ENCODE results near the gene CHST11.

Gene CHST11

GRCh38 chr12:104581005-104581570 is 124.3 kb downstream of the CHST11 start:
- DNase-seq (ENCODE audit: low read depth in 2 of 2, low spot score in 1 of 2) = no peak

- no peak for DNase-seq (ENCODE audit: low read depth in 2 of 2, low spot score in 1 of 2)
These were observed 126.0 kb downstream of the CHST11 start for GRCh38 chr12:104582739-104583138.

- DNase-seq (ENCODE audit: low read depth in 2 of 2, low spot score in 1 of 2) = no peak
These were observed 126.6 kb downstream of the CHST11 start for GRCh38 chr12:104583301-104583700.

GRCh38 chr12:104585448-104586055 is 128.8 kb downstream of the CHST11 start:
- no peak for DNase-seq (ENCODE audit: low read depth in 2 of 2, low spot score in 1 of 2)

- DNase-seq (ENCODE audit: low read depth in 2 of 2, low spot score in 1 of 2) = no peak
These were observed 129.7 kb downstream of the CHST11 start for GRCh38 chr12:104586351-104586919.

- DNase-seq (ENCODE audit: low read depth in 2 of 2, low spot score in 1 of 2) = no peak
These were observed 131.5 kb downstream of the CHST11 start for GRCh38 chr12:104588047-104588920.

GRCh38 chr12:104588921-104589590 is 132.3 kb downstream of the CHST11 start:
- DNase-seq (ENCODE audit: low read depth in 2 of 2, low spot score in 1 of 2) = no peak

GRCh38 chr12:104590022-104590421 is 133.3 kb downstream of the CHST11 start:
- no peak for DNase-seq (ENCODE audit: low read depth in 2 of 2, low spot score in 1 of 2)

GRCh38 chr12:104591257-104591885 is 134.6 kb downstream of the CHST11 start:
- no peak for DNase-seq (ENCODE audit: low read depth in 2 of 2, low spot score in 1 of 2)

GRCh38 chr12:104593482-104593881 is 136.7 kb downstream of the CHST11 start:
- no peak for DNase-seq (ENCODE audit: low read depth in 2 of 2, low spot score in 1 of 2)

- no peak for DNase-seq (ENCODE audit: low read depth in 2 of 2, low spot score in 1 of 2)
These were observed 139.5 kb downstream of the CHST11 start for GRCh38 chr12:104596134-104596799.

- no peak for DNase-seq (ENCODE audit: low read depth in 2 of 2, low spot score in 1 of 2)
These were observed 140.4 kb downstream of the CHST11 start for GRCh38 chr12:104596898-104597843.

- no peak for DNase-seq (ENCODE audit: low read depth in 2 of 2, low spot score in 1 of 2)
These were observed 141.9 kb downstream of the CHST11 start for GRCh38 chr12:104598342-104599271.

GRCh38 chr12:104599272-104600035 is 142.7 kb downstream of the CHST11 start:
- no peak for DNase-seq (ENCODE audit: low read depth in 2 of 2, low spot score in 1 of 2)

GRCh38 chr12:104600036-104600712 is 143.4 kb downstream of the CHST11 start:
- no peak for DNase-seq (ENCODE audit: low read depth in 2 of 2, low spot score in 1 of 2)

- DNase-seq (ENCODE audit: low read depth in 2 of 2, low spot score in 1 of 2) = no peak
These were observed 144.3 kb downstream of the CHST11 start for GRCh38 chr12:104600790-104601739.
